OCI-LY7 (cell line): ENCODE data around the gene RPAIN.

Experiments used
- CTCF ChIP-seq: fragments of 200-600 bp; sonication (generic); conservative IDR thresholded peaks from 2 replicates; pipeline ENCODE4 v1.5.1; 2014; ENCODE audit warnings: mild to moderate bottlenecking, antibody characterized with exemption, low read length, moderate library complexity, mixed read lengths
- EZH2phosphoT487 ChIP-seq: fragments of 200-600 bp; sonication (generic); IDR thresholded peaks from 2 replicates; pipeline ENCODE4 v1.6.1; 2018; ENCODE audit warnings: low read depth, borderline replicate concordance, mild to moderate bottlenecking, mixed run types, antibody characterized with exemption, low read length, moderate library complexity, mixed read lengths

GRCh38 chr17:5438716-5439445 lies 18.9 kb downstream of the RPAIN start, which contains the start of gene C1QBP:
- peak; percentile 94 for TF ChIP-seq CTCF
- no peak for TF ChIP-seq EZH2phosphoT487
